Stimulated activated CD4-positive, alpha-beta T cell treated with anti-CD3 and anti-CD28 coated beads, Interleukin-1b, Interleukin-23, amount 100 ng/mL, for 48 hours (primary cell): ENCODE data around the gene FIGNL2.
A peak's percentile ranks its signal among the peaks of the same experiment; 100 is the strongest.
"Not testable (repeated sequence)": the region's sequence is repeated elsewhere in the genome, so short reads cannot be mapped to it uniquely, and the experiment has no call there.

Experiments
- DNase-seq: peaks from one replicate; pipeline ENCODE4 v3.0.0-alpha.2; 2020

The FIGNL2 gene

DNA sequence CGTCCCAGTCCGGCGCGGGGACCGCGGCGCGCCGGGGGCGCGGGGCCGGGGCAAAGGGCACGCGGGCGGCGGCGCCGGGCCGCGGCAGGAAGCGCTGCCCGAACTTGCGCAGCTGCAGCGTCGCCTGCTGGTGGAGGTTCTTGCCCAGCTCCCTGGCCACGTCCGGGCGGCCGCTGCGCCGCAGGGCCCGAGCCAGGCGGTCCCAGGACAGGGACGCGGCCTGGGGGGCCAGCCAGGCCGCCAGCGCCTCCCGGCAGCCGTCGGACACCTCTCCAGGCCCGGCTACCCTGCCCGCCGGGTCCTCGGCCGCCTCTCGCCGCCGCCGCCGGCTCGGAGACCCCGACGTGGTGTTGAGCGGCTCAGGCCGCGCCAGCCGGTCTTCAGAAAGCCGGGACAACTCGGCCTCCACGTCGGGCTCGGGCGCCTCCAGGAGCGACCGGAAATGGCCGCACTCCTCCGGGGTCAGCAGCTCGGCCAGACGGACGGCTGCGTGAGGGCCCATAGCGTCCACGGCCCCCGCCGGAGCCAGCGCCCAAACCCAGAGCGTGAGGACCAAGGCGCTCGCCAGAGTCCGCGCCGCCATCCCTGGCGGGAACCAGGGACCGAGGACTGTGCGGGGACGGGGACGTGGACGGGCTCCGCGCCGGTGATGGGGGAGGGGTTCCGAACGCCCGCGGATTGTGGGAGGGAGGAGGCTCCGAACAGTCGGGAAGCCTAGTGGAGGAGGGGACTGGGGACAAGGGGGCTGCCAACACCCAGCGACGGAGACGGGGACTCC lies 34.0 kb downstream of the FIGNL2 start:
- peak; percentile 55 for DNase-seq

DNA sequence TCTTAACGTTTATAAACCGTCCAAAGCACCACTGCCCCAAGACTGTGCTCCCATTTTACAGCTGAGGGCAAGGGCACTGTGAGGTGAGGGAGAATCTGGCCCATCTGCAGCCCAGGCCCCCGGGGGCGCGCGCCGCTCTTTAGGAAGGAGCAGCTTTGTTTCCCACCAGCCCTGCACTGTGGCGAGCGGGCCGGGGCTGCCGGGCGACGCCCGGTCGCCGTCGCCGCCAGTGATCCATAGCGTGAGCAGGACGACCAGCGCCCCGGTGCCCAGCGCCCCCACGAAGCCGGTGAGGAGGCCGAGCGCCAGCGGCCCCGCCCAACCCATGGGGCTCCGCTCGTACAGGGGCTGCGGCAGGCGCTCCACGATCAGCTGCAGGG lies 34.6 kb downstream of the FIGNL2 start:
- DNase-seq, result no peak

DNA sequence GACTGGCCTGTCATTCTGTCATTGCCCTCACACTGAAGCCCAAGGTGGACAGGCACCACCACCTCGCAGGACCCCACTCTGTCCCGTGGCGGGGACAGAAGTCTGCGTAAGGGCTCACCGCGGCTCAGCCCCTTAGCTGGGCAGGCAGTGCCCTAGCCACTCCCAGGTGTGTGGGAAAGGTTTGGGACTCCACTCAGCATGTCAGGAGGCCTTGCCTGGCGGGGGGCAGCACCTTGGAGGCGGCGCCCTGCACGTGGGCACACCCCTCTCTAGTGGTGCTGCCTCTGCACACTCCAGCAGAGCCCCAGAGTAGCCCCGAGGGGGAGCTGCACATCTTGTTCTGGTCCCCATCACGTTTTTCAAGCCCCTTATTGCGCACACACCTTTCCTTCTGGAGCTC lies 35.6 kb downstream of the FIGNL2 start:
- DNase-seq, result no peak

DNA sequence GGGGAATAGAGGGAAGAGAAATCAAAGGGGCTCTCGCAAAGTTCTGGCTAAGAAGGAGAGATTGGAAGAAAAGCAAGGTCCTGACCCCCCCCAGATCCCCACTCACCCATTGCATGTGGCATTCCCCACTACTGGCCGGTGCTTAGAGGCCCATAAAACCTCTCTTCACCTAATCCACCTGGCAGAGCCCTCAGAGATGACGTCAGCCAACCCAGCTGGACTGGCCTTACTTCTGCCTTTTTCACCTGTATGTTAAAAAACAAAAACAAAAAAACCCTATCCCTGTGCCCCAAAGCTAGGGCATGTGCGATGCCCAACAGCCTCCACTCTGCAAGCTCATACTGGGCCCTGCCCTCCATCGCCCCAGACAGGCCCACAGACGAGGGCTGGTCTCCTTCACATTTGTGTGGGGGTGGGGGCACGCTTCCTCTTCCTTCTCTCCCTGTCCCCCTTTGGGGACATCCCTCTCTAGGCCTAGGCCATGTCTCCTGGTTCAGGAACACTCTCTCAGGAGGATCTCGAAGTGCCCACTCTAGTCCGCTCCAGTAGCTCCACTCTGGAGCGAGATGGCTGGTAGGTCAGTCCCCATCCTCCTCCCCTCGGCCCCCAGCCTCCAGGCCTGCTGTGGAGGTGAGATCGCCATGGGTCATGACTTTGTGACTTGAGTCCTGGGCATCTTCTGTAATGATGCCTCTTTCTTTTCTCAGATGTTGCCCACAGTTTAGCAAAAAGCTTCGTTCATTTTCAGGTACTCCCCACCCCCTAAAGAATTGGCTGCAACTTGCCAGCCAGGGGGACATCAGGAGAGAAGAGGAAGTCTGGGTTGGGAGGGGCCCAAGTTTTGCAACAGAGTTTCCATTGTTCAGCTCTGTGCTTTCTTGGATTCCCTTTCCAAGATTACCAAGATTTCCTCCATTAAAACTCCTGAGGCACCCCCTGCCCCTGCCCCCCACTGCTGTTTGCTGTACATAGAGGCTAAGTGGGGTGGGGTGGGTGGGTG lies 37.0 kb downstream of the FIGNL2 start:
- no peak for DNase-seq

DNA sequence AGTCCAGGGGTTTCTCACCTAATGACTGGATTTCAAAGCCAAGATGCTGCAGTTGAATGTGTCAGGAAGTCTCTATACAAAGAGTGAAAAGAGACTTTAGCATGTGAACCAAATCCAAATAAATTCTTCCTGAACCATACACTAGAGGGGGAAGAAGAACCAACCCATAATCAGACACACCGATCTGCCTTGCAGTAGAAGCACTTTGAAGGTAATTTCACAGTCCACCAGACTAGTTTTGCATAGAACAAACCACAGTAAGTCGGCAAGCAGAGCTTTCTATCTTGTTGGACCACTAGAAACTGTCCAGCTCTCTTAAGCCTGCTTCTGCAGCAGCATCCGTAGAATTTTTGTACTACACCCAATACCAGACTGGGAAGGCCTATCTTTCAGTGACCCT lies 39.3 kb downstream of the FIGNL2 start:
- DNase-seq, result no peak

DNA sequence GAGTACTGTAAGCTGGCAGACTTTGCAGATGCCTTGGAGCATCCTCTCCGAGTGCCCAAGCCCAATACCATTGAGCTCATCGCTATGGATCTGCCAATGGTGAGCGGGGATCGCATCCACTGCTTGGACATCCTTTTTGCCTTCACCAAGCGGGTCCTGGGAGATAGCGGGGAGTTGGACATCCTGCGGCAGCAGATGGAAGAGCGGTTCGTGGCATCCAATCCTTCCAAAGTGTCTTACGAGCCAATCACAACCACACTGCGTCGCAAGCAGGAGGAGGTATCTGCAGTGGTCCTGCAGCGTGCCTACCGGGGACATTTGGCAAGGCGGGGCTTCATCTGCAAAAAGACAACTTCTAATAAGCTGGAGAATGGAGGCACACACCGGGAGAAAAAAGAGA lies 41.6 kb downstream of the FIGNL2 start:
- no peak for DNase-seq

DNA sequence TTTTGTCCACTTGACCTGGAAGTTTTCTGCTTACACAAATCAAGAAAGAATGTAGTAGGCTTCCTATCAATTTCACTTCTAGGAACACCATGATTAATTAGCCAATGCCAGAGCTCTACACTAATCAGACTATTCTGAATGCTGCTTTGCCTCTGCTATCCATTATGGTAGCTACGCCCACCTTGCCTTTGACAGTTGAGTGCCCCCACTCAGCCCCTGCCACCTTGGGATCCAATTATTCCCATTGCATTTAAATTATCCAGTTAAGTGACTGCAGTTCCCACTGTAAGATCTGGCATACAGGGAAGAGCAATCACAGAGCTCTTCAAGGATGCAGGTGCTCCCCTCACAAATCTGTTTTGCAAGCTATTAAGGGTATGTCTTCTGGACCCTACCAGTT lies 47.5 kb downstream of the FIGNL2 start:
- DNase-seq, result no peak

DNA sequence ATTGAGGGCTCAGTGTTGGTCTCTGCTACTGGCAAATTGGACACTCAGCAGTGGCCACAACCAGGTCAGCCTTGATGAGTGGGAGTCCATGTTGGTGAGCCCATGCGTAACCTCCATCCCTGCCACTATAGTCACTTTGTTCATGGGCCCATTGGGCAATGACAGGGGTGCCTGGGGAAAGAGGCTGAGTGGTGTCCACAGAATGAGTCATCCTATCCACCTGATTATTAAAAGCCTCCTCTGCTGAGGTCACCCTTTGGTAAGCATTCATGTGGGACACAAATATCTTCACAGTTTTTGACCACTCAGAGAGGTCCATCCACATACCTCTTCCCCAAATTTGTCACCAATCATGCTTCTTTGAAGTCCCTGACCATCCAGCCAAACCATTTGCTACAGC lies 50.0 kb downstream of the FIGNL2 start:
- no peak for DNase-seq

DNA sequence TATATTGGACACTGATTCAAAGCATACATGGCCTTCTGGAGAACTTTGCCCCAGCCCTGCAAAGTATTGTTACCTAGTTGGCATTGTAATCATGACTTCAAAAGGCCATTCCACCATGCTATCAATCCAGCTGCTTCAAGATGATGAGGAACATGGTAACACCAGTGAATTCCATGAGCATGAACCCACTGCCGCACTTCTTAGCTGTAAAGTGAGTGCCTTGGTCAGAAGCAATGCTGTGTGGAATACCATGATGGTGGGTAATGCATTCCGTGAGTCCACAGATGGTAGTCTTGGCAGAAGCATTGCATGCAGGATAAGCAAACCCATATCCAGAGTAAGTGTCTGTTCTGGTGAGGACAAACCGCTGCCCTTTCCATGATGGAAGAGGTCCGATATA lies 50.5 kb downstream of the FIGNL2 start:
- DNase-seq, result not testable (repeated sequence)

DNA sequence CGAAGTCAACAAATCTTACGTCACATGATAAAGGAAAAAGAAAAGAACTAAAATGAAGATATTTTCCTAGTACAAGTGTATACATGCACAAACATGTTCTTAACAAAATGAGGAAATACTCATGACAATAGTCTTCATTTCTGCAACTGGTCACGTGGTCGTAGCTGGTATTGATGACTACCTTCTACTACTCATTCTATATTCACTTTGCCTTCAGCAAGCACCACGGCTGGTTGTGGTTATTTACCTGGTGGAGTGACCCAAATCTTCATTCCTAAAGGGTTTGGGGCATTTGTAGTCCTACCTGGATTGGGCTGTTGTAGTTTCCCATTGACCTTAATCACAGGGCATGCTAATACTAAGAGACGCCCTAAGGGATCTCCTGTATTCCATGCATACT lies 51.2 kb downstream of the FIGNL2 start:
- no peak for DNase-seq

DNA sequence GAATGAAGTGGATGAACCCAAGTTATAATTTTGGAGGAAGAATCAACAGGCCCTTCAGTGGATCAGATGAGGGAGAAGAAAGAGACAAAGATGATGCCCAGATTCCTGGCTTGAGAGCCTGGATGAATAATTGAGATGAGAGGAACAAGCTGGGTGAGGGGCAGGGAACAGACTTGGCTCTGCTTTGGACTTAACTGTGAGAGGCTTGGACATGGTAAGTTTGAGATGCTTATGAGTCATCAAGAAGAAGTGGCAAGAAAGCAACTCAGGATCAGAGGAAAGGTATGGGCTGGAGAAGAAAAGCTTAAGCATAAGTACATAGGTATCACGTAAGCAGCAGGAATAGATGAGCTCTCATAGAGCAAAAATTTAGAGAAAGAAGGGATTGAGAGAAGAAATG lies 55.3 kb downstream of the FIGNL2 start:
- DNase-seq, result no peak

DNA sequence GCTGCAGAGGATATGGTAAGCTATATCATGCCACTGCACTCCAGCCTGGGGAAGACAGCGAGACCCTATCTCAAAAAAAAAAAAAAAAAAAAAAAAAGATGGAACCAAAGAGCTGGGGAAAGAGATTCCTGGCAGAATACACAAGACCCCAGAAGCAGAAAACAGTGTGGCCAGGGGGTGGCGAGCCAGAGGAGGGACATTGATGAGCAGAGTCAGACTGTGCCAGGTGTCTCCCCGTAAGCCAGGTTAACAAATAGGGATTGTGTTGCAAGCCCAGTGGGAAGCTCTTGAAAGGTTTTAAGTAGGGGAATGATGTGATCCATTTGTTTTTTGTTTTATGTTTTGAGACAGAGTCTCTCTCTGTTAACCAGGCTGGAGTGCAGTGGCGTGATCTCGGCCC lies 56.1 kb downstream of the FIGNL2 start:
- DNase-seq, result no peak

DNA sequence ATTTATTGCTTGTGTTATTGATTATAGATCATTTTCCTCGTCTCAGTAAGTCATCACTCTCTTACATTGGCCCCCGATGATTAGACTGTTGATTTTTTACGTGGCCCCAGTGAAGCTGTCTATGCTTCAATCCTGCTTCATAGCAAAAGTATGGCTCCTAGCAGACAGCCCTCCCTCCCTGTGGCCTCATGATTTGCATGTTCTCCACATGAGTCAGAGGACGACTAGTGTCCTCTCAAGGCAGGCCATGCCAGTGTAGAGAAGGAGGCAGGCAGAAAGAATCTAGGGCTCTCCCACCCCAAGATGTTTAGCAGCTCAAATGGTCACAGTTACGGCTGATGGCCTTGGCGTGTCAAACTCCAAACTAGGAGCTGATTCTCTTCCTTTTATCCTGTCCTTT lies 59.6 kb downstream of the FIGNL2 start:
- no peak for DNase-seq

DNA sequence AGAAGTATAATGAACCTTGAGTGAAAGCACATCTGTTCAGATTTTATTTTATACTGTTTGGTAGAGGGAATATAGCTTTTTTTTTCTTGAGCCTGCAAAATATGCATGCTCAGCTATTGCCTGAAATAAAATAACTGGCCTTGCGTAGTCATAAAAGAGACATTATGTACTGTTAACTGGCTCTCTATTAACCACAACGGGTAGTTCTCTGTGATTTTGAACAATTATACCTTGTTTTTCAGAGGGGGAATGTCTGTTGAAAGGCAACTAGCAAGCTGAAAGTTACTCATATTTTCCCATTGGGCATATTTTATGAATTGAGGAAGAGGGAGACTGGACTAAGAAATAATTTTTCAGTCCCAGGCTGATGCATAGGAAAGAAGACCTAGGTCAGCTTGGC lies 62.6 kb downstream of the FIGNL2 start:
- no peak for DNase-seq

DNA sequence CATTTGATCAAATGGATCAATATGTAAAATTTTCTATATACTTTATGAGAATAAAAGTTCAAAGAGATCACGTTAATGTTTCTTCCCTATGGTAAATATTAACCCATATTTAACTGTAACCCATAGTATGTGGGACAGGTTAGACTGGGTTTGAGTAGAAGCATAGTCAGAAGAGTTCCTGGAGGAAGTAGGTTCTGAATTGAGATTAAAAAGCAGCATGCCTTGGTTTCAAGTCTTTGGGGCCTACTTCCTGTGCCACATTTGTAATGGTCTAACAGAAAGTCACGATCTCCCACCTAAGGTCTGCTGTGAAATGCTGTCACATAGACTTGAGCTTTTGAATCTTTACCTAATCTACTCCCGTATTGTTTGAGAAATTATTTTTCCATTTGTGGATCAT lies 63.8 kb downstream of the FIGNL2 start:
- no peak for DNase-seq

DNA sequence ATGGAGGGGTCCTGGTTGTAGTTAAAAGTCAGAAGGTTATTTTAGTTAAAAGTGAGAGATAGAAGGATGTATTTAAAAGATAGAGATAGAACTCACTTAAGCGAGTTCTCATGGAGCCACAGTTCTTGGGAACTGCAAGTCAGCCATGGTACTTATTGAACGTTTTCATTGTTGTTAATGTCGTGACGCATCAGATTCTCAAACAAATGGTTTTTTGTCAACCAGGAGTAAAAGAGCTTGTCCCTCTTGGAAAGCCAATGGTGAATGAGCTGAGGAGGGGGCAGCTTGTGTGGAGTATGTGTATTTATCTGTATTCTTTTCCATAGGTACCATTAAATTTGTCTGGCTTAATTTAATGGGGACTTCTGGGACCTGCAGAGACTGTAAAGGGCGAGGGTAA lies 68.6 kb downstream of the FIGNL2 start:
- no peak for DNase-seq

DNA sequence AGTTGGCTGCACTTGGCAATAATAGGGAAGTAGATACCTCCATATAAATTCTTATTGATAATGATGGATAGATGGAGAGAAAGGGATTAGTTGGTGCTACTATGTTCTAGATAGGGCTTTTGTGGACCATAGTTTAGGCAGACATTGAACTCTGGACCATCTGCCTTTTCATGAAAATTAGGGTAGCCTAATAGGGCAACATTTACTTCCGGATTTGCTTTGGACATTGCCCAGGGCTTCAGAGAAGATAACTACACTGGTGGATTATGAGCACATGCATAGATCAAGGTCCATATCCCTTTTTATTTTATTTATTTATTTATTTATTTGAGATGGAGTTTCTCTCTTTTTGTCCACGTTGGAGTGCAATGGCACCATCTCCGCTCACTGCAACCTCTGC lies 70.5 kb downstream of the FIGNL2 start:
- no peak for DNase-seq

DNA sequence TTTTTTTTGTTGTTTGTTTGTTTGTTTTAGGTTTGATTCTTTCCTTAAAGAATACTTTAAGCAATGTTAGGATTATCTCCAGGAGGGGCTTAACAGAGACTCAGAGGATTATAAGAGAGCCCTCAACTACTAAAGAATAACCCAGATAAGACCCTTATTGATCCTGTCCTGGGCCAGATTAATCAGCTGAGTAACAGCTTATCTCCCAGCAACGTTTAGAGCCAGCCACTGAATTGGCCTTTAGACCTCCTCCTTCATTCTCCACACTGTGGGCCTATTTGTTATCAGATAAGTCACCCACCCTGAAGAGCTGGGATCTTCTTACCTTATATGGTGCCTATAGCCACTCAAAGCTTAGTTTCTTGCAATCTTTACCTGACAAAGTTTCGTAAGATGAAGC lies 71.1 kb downstream of the FIGNL2 start:
- no peak for DNase-seq

DNA sequence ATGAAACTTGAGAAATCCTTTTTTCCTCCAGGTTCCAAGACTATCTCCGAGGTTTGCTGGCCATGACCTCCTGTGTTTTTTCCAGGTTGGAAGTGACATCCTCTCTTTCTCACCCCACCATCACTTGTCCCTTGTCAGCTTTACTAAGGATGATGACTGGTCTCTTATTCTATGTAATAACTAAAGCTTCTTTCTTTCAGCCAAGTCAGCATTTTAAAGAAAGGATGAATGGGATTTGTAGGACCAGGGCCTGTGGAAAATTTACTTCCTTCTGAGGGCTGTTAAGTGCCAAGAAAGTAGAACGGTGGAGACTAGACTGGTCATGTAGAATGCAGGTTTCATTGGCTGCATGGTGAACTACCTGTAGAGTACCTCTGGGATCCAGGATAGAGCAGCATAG lies 73.6 kb downstream of the FIGNL2 start:
- no peak for DNase-seq

DNA sequence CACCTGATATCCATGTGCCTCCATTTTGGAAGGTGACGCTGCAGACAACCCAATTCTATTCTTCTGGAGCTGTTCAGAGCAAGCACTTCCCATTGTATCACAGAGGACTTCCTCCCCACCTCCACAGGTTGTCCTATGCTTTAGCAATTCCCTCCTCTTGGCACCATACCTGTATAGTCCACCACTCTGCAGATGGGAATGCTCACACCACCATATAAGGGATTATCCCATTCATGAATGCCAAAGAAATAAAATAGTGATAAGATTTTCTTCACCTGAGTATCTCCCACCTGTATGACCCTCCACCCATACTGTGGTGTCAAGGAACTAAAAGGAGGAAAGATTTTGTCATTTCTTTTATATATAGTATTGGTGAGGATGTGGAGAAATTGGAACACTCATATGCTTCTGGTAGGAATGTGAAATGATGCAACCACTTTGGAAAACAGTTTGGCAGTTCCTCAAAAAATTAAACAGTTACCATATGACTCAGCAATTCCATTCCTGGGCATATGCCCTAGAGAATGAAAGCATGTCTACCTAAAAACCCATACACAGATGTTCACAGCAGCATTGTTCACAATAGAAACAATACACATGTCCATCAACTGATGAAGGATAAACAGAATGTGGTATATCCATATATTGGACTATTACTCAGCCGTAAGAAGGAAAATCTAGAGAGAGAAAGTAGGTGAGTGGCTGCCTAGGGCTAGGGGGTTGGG lies 75.2 kb downstream of the FIGNL2 start:
- no peak for DNase-seq

DNA sequence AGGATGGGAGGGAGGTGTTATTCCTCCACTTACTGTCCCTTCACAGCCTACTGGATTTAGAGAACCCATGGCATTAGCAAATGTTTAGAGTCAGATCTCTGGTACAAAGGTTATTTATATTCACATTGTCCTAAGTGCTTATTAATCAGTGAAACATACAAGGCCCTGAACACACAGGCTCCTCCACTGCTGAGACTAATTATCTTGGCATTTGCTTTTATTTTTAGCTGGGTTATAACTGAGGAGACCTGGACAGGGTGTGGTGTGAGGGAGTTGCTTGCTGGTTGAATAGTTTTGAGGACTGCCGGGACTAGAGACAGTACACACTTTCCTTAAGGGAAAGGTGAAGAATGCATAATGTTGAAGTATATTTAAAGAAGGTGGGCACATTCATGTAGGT lies 77.5 kb downstream of the FIGNL2 start:
- DNase-seq, result no peak
